ENCODE data around the gene KMT2A.

DNA sequence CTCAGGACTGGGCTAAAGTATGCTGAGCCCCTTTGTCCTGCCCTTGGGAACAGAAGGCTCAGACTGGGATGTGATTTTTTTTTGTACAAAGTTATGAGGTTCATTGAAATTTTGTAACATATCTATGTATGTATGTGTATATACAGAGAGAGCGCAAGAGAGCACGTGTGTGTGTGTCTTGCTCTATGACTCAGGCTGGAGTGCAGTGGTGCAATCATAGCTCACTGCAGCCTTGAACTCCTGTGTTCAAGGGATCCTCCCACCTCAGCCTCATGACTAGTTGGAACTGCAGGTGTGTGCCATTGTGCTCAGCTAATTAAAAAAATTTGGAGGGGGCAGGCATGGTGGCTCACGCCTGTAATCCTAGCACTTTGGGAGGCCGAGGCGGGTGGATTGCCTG, 100.4 kb downstream of the KMT2A start:
- no peak for TF ChIP-seq POLR2A (IDR thresholded peaks at IDR 0.05)
- TF ChIP-seq, protein P1, sequence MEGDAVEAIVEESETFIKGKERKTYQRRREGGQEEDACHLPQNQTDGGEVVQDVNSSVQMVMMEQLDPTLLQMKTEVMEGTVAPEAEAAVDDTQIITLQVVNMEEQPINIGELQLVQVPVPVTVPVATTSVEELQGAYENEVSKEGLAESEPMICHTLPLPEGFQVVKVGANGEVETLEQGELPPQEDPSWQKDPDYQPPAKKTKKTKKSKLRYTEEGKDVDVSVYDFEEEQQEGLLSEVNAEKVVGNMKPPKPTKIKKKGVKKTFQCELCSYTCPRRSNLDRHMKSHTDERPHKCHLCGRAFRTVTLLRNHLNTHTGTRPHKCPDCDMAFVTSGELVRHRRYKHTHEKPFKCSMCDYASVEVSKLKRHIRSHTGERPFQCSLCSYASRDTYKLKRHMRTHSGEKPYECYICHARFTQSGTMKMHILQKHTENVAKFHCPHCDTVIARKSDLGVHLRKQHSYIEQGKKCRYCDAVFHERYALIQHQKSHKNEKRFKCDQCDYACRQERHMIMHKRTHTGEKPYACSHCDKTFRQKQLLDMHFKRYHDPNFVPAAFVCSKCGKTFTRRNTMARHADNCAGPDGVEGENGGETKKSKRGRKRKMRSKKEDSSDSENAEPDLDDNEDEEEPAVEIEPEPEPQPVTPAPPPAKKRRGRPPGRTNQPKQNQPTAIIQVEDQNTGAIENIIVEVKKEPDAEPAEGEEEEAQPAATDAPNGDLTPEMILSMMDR (IDR thresholded peaks at IDR 0.05), result no peak
